K562 (cell line): ENCODE data around the gene FMN1. TPM values are rescaled to one million over a fixed set of nuclear protein-coding genes. Genes with fewer than 3 reads are reported as not detected.

ENCODE experiments used
- ATAC-seq: fragments of 200-7000 bp; cut with Tn5 transposase; 3 replicates; pipeline ENCODE4 v1.9.1; 2020; ENCODE audit warnings: moderate library complexity
- BruUV-seq: library from RNA; stranded (reverse); fragments of 400-500 nt; replicated peaks from 2 replicates; lab custom pipeline; 2021; lab: Mats Ljungman, UMichigan
- CTCF ChIA-PET: fragments of 300-600 bp; formaldehyde crosslinking; extraction: SDS; loops from one replicate; lab custom pipeline; 2021; ENCODE audit warnings: low intra/inter-chr PET ratio; lab: Yijun Ruan, JAX
- POLR2A ChIA-PET: fragments of 300-600, 350-650 bp; sonication (Branson Sonifier 250); formaldehyde crosslinking; extraction: SDS; loops from one replicate; lab custom pipeline; 2021; ENCODE audit warnings: antibody characterized with exemption, inconsistent platforms; lab: Yijun Ruan, JAX
- DNase-seq, 4 experiments: peaks; one replicate each; pipeline versions ENCODE4 v3.0.0 to v3.0.0-alpha.2; 2011 to 2018; ENCODE audit warnings: low spot score in 3 of 4, mixed read lengths in 3 of 4; ENCODE audit errors: extremely low read depth in 1 of 4
- FAIRE-seq: peaks from 2 replicates; lab custom pipeline; 2011; peaks lifted over from hg19 to GRCh38; lab: Jason Lieb, UNC
- H2AFZ ChIP-seq: 2 replicates; pipeline ENCODE4 v1.6.0; 2011; ENCODE audit warnings: low read depth, low read length, control low read depth, inconsistent platforms
- H3K27ac ChIP-seq: fragments of 200-600 bp; 3 replicates; pipeline ENCODE4 v1.8.0; 2011; ENCODE audit warnings: low read depth, mild to moderate bottlenecking, control low read depth, inconsistent platforms, low read length, moderate library complexity, mixed read lengths; ENCODE audit errors: extremely low read depth
- H3K27me3 ChIP-seq, 2 experiments: fragments of 300-600 bp in 1 of 2; 2 replicates in 1 of 2; 3 replicates in 1 of 2; pipeline versions ENCODE4 v1.6.0 to v1.8.0; 2011; ENCODE audit warnings: inconsistent platforms in 2 of 2, low read length in 2 of 2, mild to moderate bottlenecking in 1 of 2, mixed read lengths in 1 of 2, moderate library complexity in 1 of 2; ENCODE audit not compliant: control insufficient read depth in 2 of 2, insufficient read depth in 2 of 2
- H3K36me3 ChIP-seq: fragments of 300-600 bp; 3 replicates; pipeline ENCODE4 v1.8.0; 2011; ENCODE audit warnings: mild to moderate bottlenecking, low read length, inconsistent platforms; ENCODE audit not compliant: control insufficient read depth, insufficient read depth
- H3K4me1 ChIP-seq, 2 experiments: fragments of 200-600 bp in 1 of 2; replicated peaks in 1 of 2; 2 replicates in 1 of 2; 3 replicates in 1 of 2; pipeline versions ENCODE4 v1.5.1 to v1.8.0; 2011; ENCODE audit warnings: inconsistent platforms in 2 of 2, low read length in 2 of 2, mild to moderate bottlenecking in 1 of 2, mixed read lengths in 1 of 2, moderate library complexity in 1 of 2; ENCODE audit not compliant: control insufficient read depth in 2 of 2, insufficient read depth in 2 of 2
- H3K4me2 ChIP-seq: 2 replicates; pipeline ENCODE4 v1.6.1; 2011; ENCODE audit warnings: low read length, control low read depth, inconsistent platforms, mixed read lengths; ENCODE audit not compliant: insufficient read depth
- H3K4me3 ChIP-seq: fragments of 200-600 bp; sonication (generic), shearing (Covaris generic); 2 replicates; pipeline ENCODE4 v1.5.1; 2016; ENCODE audit warnings: control low read depth, inconsistent platforms
- H3K79me2 ChIP-seq: fragments of 200-600 bp; 3 replicates; pipeline ENCODE4 v1.8.0; 2011; ENCODE audit warnings: low read length, inconsistent platforms; ENCODE audit not compliant: control insufficient read depth, insufficient read depth
- H3K9ac ChIP-seq, 2 experiments: 2 replicates each; pipeline versions ENCODE4 v1.6.0 to v1.6.1; 2011; ENCODE audit warnings: low read depth in 2 of 2, low read length in 2 of 2, control low read depth in 1 of 2, inconsistent platforms in 1 of 2, mild to moderate bottlenecking in 1 of 2, mixed read lengths in 1 of 2; ENCODE audit not compliant: insufficient read depth in 1 of 2
- H3K9me1 ChIP-seq: one replicate; pipeline ENCODE4 v1.6.0; 2011; ENCODE audit warnings: inconsistent platforms, mild to moderate bottlenecking, low read length, moderate library complexity; ENCODE audit not compliant: control insufficient read depth, insufficient read depth
- H3K9me3 ChIP-seq: replicated peaks from 2 replicates; pipeline ENCODE4 v1.5.1; 2011; ENCODE audit warnings: low read depth, low read length, inconsistent platforms; ENCODE audit not compliant: control insufficient read depth, insufficient read depth
- H4K20me1 ChIP-seq: replicated peaks from 2 replicates; pipeline ENCODE4 v1.6.1; 2011; ENCODE audit warnings: low read length, inconsistent platforms, mixed read lengths; ENCODE audit not compliant: control insufficient read depth, insufficient read depth
- CBX8 ChIP-seq: fragments of 200-600 bp; sonication (generic); IDR thresholded peaks from 2 replicates; pipeline ENCODE4 v1.6.1; 2012; ENCODE audit warnings: borderline replicate concordance, mixed run types, low read depth, mild to moderate bottlenecking, moderate library complexity, mixed read lengths, low read length, control low read depth, inconsistent platforms; ENCODE audit not compliant: poor library complexity, severe bottlenecking; ENCODE audit errors: extremely low read depth
- ELF4 ChIP-seq: fragments of 450-650 bp; formaldehyde crosslinking; IDR thresholded peaks from 2 replicates; pipeline ENCODE4 v1.4.0; 2022; ENCODE audit warnings: missing genetic modification characterization
- GATA2 ChIP-seq: sonication (generic); formaldehyde crosslinking; IDR thresholded peaks from 2 replicates; pipeline ENCODE4 v1.4.0; 2020; ENCODE audit warnings: mild to moderate bottlenecking, missing genetic modification reagents
- NFXL1 ChIP-seq: fragments of 450-650 bp; formaldehyde crosslinking; IDR thresholded peaks from 2 replicates; pipeline ENCODE4 v1.4.0; 2021; ENCODE audit warnings: mild to moderate bottlenecking
- POLR2AphosphoS5 ChIP-seq: IDR thresholded peaks from 2 replicates; pipeline ENCODE4 v1.6.1; 2011; ENCODE audit warnings: mild to moderate bottlenecking, low read depth, low read length, moderate library complexity; ENCODE audit not compliant: control insufficient read depth, insufficient read depth
- SIRT6 ChIP-seq: IDR thresholded peaks from one replicate; pipeline ENCODE4 v1.6.1; 2012; ENCODE audit warnings: low read depth, mild to moderate bottlenecking, control low read depth, inconsistent platforms, low read length, moderate library complexity
- SRSF3 ChIP-seq: fragments of 200-400 bp; formaldehyde crosslinking; IDR thresholded peaks from 2 replicates; pipeline ENCODE4 v1.6.1; 2016; ENCODE audit warnings: mild to moderate bottlenecking, low read length, moderate library complexity; ENCODE audit not compliant: insufficient read depth
- TCFL5 ChIP-seq: fragments of 250-450 bp; sonication (Bioruptor Pico); conservative IDR thresholded peaks from 2 replicates; pipeline ENCODE4 v1.6.1; 2021; ENCODE audit warnings: mild to moderate bottlenecking, moderate library complexity, matching md5 sums
- TEAD4 ChIP-seq, 2 experiments: sonication (generic) in 1 of 2; formaldehyde crosslinking in 1 of 2; IDR thresholded peaks; 2 replicates each; pipeline versions ENCODE4 v1.6.1 to v1.8.0; 2012 to 2022; ENCODE audit warnings: borderline replicate concordance in 1 of 2, inconsistent platforms in 1 of 2, low read length in 1 of 2, mild to moderate bottlenecking in 1 of 2, missing genetic modification reagents in 1 of 2
- ZNF311 ChIP-seq: fragments of 250-450 bp; sonication (Bioruptor Pico); IDR thresholded peaks from 2 replicates; pipeline ENCODE4 v1.4.0; 2020; ENCODE audit warnings: mild to moderate bottlenecking, moderate library complexity
- ZNF507 ChIP-seq: conservative IDR thresholded peaks from 2 replicates; pipeline ENCODE4 v1.6.1; 2017; ENCODE audit warnings: missing genetic modification characterization, missing compliant biosample characterization
- WGBS: fragments of 100-300 bp; shearing (Covaris generic); methylation state at CpG from one replicate; pipeline ENCODE4 v1.1.6; 2016; ENCODE audit warnings: low coverage, mixed read lengths; ENCODE audit not compliant: insufficient coverage; ENCODE audit errors: missing lambda C conversion rate; 5-methylcytosine and 5-hydroxymethylcytosine counted together
- in situ Hi-C: fragments of 300-500 bp; cut with MboI; formaldehyde crosslinking; loops from 4 replicates; pipeline ENCODE4 v1.15.0; 2018; ENCODE audit warnings: inconsistent platforms, mixed read lengths
- intact Hi-C: fragments of 100-400 bp; cut with micrococcal nuclease; formaldehyde crosslinking; loops from 2 replicates; pipeline ENCODE4 v1.14.2; 2022
- polyA plus RNA-seq, 8 experiments: library from polyadenylated mRNA; depleted of rRNA in 4 of 8; stranded (reverse) in 5 of 8; unstranded in 3 of 8; fragments of >200 nt; fragmentation: Nextera tagmentation in 2 of 8; fragmentation: Illumina TruSeq in 1 of 8; extraction: Ambion mirVana in 2 of 8; extraction: Trizol in 1 of 8; gene quantifications; 2 replicates each; pipeline versions ENCODE4 v1.2.1 to v1.2.3, GENCODE V29; 2011 to 2014; ENCODE audit warnings: inconsistent platforms in 1 of 8, missing spikeins in 1 of 8
- total RNA-seq, 7 experiments: library from RNA; depleted of rRNA in 6 of 7; stranded (reverse); fragments of >200 nt in 6 of 7; fragmentation: Illumina TruSeq in 2 of 7; extraction: Trizol in 2 of 7; gene quantifications; 2 replicates each; pipeline versions ENCODE4 v1.2.1 to v1.2.3, GENCODE V29; 2011 to 2021; ENCODE audit warnings: low replicate concordance in 1 of 7
- TF ChIP-seq, protein P1 (sequence below): fragments of 450-650 bp; conservative IDR thresholded peaks from 2 replicates; pipeline ENCODE4 v1.6.1; 2016; ENCODE audit warnings: missing genetic modification characterization, low read depth, mild to moderate bottlenecking, missing compliant biosample characterization, moderate library complexity
- TF ChIP-seq, protein P2 (sequence below): sonication (generic); formaldehyde crosslinking; IDR thresholded peaks from 2 replicates; pipeline ENCODE4 v1.8.0; 2023; ENCODE audit warnings: missing genetic modification reagents, mild to moderate bottlenecking, borderline replicate concordance
- TF ChIP-seq, protein P3 (sequence below): fragments of 450-650 bp; formaldehyde crosslinking; IDR thresholded peaks from 2 replicates; pipeline ENCODE4 v1.4.0; 2020; ENCODE audit warnings: mild to moderate bottlenecking

FMN1 gene
- total and polyA plus RNA-seq, 9 of the 15 experiments (the other 6 are each of a cell fraction or from before 2014, with no cell fraction given): 0.03 to 0.07 (median 0.04) TPM; not detected in 6

DNA sequence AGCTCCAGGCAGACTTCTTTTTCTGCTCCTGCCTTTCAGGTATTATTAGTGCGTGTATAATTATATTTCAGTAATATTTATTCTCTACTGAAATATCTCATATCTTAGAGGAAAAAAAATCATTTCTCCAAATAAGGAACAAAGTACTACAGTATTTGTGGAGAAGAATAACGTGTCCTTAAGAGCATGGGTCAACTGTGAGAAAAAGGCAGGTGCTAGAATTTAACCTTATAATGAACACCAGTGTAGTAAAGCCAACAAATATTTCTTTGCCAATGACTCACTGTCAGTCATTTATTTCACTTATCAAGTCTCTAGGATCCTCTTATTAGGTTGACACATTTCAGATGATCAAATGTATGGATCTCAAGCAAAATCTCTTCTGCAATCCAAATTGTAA is 293.3 kb downstream of the FMN1 start:
- in situ Hi-C loops (no loop called here), intact Hi-C loops (no loop called here)
- POLR2A ChIA-PET: no interaction called here
- Histone ChIP-seq H2AFZ (no peak overlapping the region), H3K36me3 (no peaks in the 10 kb centered on the region), H3K9ac (no peak overlapping the region), H3K27ac (no peak overlapping the region), H3K27me3 (peaks cover 3 to 8% of the 10 kb centered on the region in 2 experiments; a peak in 3 of 5 replicates), H3K79me2 (no peaks in the 10 kb centered on the region), H3K4me3 (no peak overlapping the region), H3K4me1 (no peaks in the 10 kb centered on the region), H3K9me3 (no peaks in the 10 kb centered on the region), H4K20me1 (no peaks in the 10 kb centered on the region), H3K4me2 (no peak overlapping the region), H3K9me1 (no peaks in the 10 kb centered on the region)
- TF ChIP-seq ZNF311 (CRISPR knock-in tag) (no peak), POLR2AphosphoS5 (no peak), GATA2 (no peak), TEAD4 (IDR thresholded peaks at IDR 0.05; ENCODE audit: low read length) (no peak), TEAD4 (CRISPR knock-in tag; IDR thresholded peaks at IDR 0.05; ENCODE audit: borderline replicate concordance) (no peak), SRSF3 (no peak), CBX8 (no peak), ELF4 (no peak), NFXL1 (CRISPR knock-in tag) (no peak), TCFL5 (CRISPR knock-in tag) (no peak), ZNF507 (tag) (no peak), SIRT6 (no peak)
- TF ChIP-seq, protein P1, sequence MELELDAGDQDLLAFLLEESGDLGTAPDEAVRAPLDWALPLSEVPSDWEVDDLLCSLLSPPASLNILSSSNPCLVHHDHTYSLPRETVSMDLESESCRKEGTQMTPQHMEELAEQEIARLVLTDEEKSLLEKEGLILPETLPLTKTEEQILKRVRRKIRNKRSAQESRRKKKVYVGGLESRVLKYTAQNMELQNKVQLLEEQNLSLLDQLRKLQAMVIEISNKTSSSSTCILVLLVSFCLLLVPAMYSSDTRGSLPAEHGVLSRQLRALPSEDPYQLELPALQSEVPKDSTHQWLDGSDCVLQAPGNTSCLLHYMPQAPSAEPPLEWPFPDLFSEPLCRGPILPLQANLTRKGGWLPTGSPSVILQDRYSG (tag): no peak
- TF ChIP-seq, protein P2, sequence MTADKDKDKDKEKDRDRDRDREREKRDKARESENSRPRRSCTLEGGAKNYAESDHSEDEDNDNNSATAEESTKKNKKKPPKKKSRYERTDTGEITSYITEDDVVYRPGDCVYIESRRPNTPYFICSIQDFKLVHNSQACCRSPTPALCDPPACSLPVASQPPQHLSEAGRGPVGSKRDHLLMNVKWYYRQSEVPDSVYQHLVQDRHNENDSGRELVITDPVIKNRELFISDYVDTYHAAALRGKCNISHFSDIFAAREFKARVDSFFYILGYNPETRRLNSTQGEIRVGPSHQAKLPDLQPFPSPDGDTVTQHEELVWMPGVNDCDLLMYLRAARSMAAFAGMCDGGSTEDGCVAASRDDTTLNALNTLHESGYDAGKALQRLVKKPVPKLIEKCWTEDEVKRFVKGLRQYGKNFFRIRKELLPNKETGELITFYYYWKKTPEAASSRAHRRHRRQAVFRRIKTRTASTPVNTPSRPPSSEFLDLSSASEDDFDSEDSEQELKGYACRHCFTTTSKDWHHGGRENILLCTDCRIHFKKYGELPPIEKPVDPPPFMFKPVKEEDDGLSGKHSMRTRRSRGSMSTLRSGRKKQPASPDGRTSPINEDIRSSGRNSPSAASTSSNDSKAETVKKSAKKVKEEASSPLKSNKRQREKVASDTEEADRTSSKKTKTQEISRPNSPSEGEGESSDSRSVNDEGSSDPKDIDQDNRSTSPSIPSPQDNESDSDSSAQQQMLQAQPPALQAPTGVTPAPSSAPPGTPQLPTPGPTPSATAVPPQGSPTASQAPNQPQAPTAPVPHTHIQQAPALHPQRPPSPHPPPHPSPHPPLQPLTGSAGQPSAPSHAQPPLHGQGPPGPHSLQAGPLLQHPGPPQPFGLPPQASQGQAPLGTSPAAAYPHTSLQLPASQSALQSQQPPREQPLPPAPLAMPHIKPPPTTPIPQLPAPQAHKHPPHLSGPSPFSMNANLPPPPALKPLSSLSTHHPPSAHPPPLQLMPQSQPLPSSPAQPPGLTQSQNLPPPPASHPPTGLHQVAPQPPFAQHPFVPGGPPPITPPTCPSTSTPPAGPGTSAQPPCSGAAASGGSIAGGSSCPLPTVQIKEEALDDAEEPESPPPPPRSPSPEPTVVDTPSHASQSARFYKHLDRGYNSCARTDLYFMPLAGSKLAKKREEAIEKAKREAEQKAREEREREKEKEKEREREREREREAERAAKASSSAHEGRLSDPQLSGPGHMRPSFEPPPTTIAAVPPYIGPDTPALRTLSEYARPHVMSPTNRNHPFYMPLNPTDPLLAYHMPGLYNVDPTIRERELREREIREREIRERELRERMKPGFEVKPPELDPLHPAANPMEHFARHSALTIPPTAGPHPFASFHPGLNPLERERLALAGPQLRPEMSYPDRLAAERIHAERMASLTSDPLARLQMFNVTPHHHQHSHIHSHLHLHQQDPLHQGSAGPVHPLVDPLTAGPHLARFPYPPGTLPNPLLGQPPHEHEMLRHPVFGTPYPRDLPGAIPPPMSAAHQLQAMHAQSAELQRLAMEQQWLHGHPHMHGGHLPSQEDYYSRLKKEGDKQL (CRISPR knock-in tag): no peak
- TF ChIP-seq, protein P3, sequence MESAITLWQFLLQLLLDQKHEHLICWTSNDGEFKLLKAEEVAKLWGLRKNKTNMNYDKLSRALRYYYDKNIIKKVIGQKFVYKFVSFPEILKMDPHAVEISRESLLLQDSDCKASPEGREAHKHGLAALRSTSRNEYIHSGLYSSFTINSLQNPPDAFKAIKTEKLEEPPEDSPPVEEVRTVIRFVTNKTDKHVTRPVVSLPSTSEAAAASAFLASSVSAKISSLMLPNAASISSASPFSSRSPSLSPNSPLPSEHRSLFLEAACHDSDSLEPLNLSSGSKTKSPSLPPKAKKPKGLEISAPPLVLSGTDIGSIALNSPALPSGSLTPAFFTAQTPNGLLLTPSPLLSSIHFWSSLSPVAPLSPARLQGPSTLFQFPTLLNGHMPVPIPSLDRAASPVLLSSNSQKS (CRISPR knock-in tag): no peak
- CTCF ChIA-PET: no interaction called here
- ATAC-seq (no peak), FAIRE-seq (no peak), DNase-seq (no peak)
- 0% methylated on average over 2 of the region's 2 CpGs for WGBS
- no TSS peak for BruUV-seq
